Peyer's patch (tissue), 4 donors: ENCODE data around the gene C1GALT1C1L.
"Not testable (repeated sequence)": the region's sequence is repeated elsewhere in the genome, so short reads cannot be mapped to it uniquely, and the experiment has no call there.

Experiments
- CTCF ChIP-seq, 6 experiments: fragments of 450-650 bp in 4 of 6; fragments of 200-600 bp in 2 of 6; sonication (generic) in 1 of 6; IDR thresholded peaks; one replicate each; pipeline ENCODE4 v1.5.1; 2017 to 2019; ENCODE audit warnings: antibody characterized with exemption in 6 of 6, mild to moderate bottlenecking in 3 of 6, moderate library complexity in 1 of 6
- POLR2A ChIP-seq, 2 donors: fragments of 450-650 bp; IDR thresholded peaks; one replicate each; pipeline ENCODE4 v1.5.1; 2017; ENCODE audit warnings: antibody characterized with exemption in 2 of 2, mild to moderate bottlenecking in 2 of 2, moderate library complexity in 2 of 2

DNA sequence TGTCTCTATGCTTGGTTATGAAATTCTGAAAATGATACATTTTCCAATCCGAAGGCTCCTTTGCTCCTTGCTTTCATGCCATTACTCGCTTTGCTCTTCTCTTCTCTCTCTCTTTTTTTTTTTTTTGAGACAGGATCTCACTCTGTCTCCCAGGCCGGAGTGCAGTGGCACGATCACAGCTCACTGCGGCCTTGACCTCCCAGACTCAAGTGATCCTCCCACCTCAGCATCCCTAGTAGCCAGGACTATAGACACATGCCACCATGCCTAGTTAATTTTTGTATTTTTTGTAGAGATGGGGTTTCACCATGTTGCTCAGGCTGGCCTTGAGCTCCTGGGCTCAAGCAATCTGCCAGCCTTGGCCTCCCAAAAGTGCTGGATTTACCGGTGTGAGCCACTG is 21.9 kb upstream of the C1GALT1C1L start:
- TF ChIP-seq POLR2A, CTCF (IDR thresholded peaks at IDR 0.05): not testable (repeated sequence)
